Measurements from ENCODE around the gene DMD. TPM values are rescaled to one million over a fixed set of nuclear protein-coding genes. Genes with fewer than 3 reads are reported as not detected.

DMD gene
- polyA plus RNA-seq, 3 donors: 0.23 TPM; not detected in 2

DNA sequence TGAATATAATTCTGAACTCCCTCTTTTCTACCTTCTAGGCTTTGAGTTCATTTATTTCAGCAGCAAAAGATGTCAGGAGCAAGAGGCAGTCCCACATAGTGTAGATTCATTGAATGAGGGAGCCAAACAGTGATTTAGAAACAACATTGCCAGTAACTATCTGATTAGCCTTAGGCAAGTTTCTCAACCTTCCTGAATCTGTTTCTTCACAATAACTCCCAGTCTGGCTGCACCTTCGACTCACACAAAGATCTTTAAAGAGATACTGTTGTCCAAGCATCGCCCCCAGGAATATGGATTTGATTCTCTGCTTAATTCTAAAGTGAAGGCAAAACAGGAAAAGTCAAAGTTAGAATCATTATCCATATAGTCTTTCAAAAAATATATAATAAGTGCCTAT is 1026.2 kb downstream of the DMD start:
- WGBS (ENCODE audit: insufficient coverage): no CpG with 5 or more reads among the region's 2 CpGs
- Histone ChIP-seq H3K9me3 (replicated peaks in 1 of 2; ENCODE audit: control insufficient read depth in 1 of 2, insufficient read depth in 1 of 2, low read length in 2 of 2) (no peaks in the 10 kb centered on the region), H3K4me2 (replicated peaks; ENCODE audit: extremely low read depth, low read length, poor library complexity, severe bottlenecking) (no peak overlapping the region), H2AFZ (ENCODE audit: insufficient read depth, low read depth, low read length, poor library complexity, severe bottlenecking) (no peak overlapping the region), H3K9ac (ENCODE audit: insufficient read depth, low read length, poor library complexity, severe bottlenecking) (no peak overlapping the region), H3K27ac (ENCODE audit: low read depth in 1 of 2, low read length in 2 of 2) (no peak overlapping the region), H4K20me1 (ENCODE audit: insufficient read depth, low read length) (no peaks in the 10 kb centered on the region), H3K4me1 (ENCODE audit: control insufficient read depth in 1 of 2, insufficient read depth in 2 of 2, low read length in 2 of 2) (no peaks in the 10 kb centered on the region), H3K27me3 (ENCODE audit: control insufficient read depth in 2 of 2, insufficient read depth in 2 of 2, low read length in 2 of 2) (no peaks in the 10 kb centered on the region), H3K4me3 (replicated peaks in 1 of 3; ENCODE audit: low read depth in 2 of 3, low read length in 3 of 3) (no peak overlapping the region), H3K36me3 (replicated peaks in 1 of 2; ENCODE audit: control insufficient read depth in 1 of 2, insufficient read depth in 2 of 2, low read length in 2 of 2) (no peaks in the 10 kb centered on the region), H3K79me2 (ENCODE audit: insufficient read depth, low read length) (no peaks in the 10 kb centered on the region)
- no peak for DNase-seq
- TF ChIP-seq, protein P1, sequence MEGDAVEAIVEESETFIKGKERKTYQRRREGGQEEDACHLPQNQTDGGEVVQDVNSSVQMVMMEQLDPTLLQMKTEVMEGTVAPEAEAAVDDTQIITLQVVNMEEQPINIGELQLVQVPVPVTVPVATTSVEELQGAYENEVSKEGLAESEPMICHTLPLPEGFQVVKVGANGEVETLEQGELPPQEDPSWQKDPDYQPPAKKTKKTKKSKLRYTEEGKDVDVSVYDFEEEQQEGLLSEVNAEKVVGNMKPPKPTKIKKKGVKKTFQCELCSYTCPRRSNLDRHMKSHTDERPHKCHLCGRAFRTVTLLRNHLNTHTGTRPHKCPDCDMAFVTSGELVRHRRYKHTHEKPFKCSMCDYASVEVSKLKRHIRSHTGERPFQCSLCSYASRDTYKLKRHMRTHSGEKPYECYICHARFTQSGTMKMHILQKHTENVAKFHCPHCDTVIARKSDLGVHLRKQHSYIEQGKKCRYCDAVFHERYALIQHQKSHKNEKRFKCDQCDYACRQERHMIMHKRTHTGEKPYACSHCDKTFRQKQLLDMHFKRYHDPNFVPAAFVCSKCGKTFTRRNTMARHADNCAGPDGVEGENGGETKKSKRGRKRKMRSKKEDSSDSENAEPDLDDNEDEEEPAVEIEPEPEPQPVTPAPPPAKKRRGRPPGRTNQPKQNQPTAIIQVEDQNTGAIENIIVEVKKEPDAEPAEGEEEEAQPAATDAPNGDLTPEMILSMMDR (IDR thresholded peaks at IDR 0.05): no peak
- Mint-ChIP-seq H3K9me3 (peaks cover 0 to 2% (median 0%) of the 10 kb centered on the region in 7 donors), H3K27me3 (ENCODE audit: low read depth in 3 of 3) (no peaks in the 10 kb centered on the region), H3K36me3 (no peaks in the 10 kb centered on the region), H3K4me1 (no peaks in the 10 kb centered on the region), H3K27ac (no peak overlapping the region), H3K4me3 (no peak overlapping the region)
- intact Hi-C loops (cut with micrococcal nuclease): no loop called here

DNA sequence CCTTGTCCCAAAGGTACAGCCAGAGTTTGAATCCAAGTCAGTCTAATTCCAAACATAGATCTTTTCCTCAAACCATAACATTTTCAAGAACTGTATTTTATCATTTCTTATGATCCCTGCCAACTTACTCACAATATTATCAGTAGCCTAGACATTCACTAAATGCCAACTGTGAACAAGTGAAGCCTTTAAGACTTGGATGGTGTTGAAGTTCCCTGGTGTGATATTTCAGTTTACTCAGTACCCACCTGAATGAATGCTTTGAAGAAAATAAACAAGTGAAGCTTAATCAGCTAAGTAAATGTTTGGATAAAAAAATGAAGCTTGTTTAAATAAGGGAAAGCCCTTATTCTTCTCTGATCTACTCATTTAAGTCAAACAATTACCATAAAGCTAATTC is 1028.3 kb downstream of the DMD start:
- intact Hi-C loops (cut with micrococcal nuclease): no loop called here
- no peak overlapping the region for H3K27ac Mint-ChIP-seq
- no peaks in the 10 kb centered on the region for H3K27me3 ChIP-seq (ENCODE audit: control insufficient read depth in 2 of 2, insufficient read depth in 2 of 2, low read length in 2 of 2)
- H3K4me1 ChIP-seq (ENCODE audit: control insufficient read depth in 1 of 2, insufficient read depth in 2 of 2, low read length in 2 of 2): no peaks in the 10 kb centered on the region
- no peaks in the 10 kb centered on the region for H3K36me3 Mint-ChIP-seq
- no peaks in the 10 kb centered on the region for H4K20me1 ChIP-seq (ENCODE audit: insufficient read depth, low read length)
- DNase-seq: no peak
- TF ChIP-seq, protein P1 (IDR thresholded peaks at IDR 0.05): no peak
- no peak overlapping the region for H3K9ac ChIP-seq (ENCODE audit: insufficient read depth, low read length, poor library complexity, severe bottlenecking)
- no peaks in the 10 kb centered on the region for H3K27me3 Mint-ChIP-seq (ENCODE audit: low read depth in 3 of 3)
- H3K79me2 ChIP-seq (ENCODE audit: insufficient read depth, low read length): no peaks in the 10 kb centered on the region
- H3K4me1 Mint-ChIP-seq: no peaks in the 10 kb centered on the region
- H3K4me3 Mint-ChIP-seq: no peak overlapping the region
- H3K9me3 Mint-ChIP-seq: peaks cover 0 to 2% (median 0%) of the 10 kb centered on the region in 7 donors
- H3K27ac ChIP-seq (ENCODE audit: low read depth in 1 of 2, low read length in 2 of 2): no peak overlapping the region
- no peak overlapping the region for H2AFZ ChIP-seq (ENCODE audit: insufficient read depth, low read depth, low read length, poor library complexity, severe bottlenecking)
- no peak overlapping the region for H3K4me2 ChIP-seq (replicated peaks; ENCODE audit: extremely low read depth, low read length, poor library complexity, severe bottlenecking)
- H3K4me3 ChIP-seq (replicated peaks in 1 of 3; ENCODE audit: low read depth in 2 of 3, low read length in 3 of 3): no peak overlapping the region
- no peaks in the 10 kb centered on the region for H3K36me3 ChIP-seq (replicated peaks in 1 of 2; ENCODE audit: control insufficient read depth in 1 of 2, insufficient read depth in 2 of 2, low read length in 2 of 2)
- no peaks in the 10 kb centered on the region for H3K9me3 ChIP-seq (replicated peaks in 1 of 2; ENCODE audit: control insufficient read depth in 1 of 2, insufficient read depth in 1 of 2, low read length in 2 of 2)

Measured in CD14-positive monocyte (primary cell).